ENCODE data around the gene XPR1. TPM values are rescaled to one million over a fixed set of nuclear protein-coding genes. Genes with fewer than 3 reads are reported as not detected.
A peak's percentile ranks its signal among the peaks of the same experiment; 100 is the strongest.

The XPR1 gene
- total RNA-seq, 1 experiment from 2014 or later, result 29.8 TPM

DNA sequence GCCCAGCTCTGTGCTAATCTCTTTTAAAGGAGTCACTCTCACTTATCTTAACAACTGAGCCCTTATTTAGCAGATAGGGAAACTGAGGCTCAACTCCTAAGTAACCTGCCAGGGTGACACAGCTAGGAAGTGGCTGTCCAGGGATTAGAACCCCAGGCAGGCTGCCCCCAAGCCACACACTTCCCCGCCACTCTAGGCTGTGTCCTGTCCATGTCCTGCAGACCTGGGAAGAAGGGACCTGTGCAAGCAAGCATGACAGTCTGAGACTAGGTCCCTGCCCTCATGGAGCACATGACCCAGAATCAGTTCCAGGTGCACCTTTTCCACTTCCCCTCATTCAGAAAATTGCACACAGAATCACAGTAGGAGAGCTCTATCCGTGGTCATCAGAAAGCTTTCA, 293.1 kb downstream of the XPR1 start:
- H3K9me3 ChIP-seq (replicated peaks), result no peaks in the 10 kb centered on the region
- no peaks in the 10 kb centered on the region for H3K27me3 ChIP-seq
- H3K27ac ChIP-seq, result peak overlapping the region; percentile 100
- peaks cover 7% of the 10 kb centered on the region for H3K36me3 ChIP-seq
- no peak for DNase-seq
- H3K4me1 ChIP-seq, result peaks cover 80% of the 10 kb centered on the region
- no peak overlapping the region for H3K4me3 ChIP-seq

DNA sequence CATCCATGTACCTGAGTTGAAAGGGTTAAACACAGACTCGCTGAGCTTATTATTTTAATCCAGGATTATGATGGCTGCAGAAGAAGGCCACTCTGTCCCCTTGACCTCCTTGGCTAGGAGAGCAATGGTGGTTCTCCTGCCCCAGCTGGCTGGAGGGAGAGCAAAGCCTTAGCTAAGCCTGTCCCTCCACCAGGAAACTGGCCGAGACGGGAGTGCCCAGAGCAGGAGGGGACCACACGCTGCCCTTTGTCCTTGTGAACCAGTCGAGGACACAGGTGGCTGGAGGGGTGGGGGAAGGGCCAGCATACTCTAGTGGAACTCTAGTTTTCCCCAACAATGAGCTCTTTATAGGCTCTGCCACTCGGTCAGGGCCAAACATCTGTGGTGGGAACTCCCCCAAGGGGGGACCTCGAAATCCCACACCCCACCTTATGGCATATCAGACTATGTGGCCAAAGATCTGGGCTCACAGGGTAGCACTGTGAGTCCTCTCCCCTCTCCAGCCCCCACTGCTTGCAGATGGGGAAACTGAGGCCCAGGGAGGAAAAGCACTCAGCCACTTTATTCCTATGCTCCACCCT, 293.7 kb downstream of the XPR1 start:
- no peaks in the 10 kb centered on the region for H3K9me3 ChIP-seq (replicated peaks)
- H3K36me3 ChIP-seq, result peaks cover 8% of the 10 kb centered on the region
- H3K27ac ChIP-seq, result peak overlapping the region; percentile 100
- H3K4me1 ChIP-seq, result peaks cover 84% of the 10 kb centered on the region
- DNase-seq, result peak; percentile 89 to 93
- H3K27me3 ChIP-seq, result no peaks in the 10 kb centered on the region
- no peak overlapping the region for H3K4me3 ChIP-seq

DNA sequence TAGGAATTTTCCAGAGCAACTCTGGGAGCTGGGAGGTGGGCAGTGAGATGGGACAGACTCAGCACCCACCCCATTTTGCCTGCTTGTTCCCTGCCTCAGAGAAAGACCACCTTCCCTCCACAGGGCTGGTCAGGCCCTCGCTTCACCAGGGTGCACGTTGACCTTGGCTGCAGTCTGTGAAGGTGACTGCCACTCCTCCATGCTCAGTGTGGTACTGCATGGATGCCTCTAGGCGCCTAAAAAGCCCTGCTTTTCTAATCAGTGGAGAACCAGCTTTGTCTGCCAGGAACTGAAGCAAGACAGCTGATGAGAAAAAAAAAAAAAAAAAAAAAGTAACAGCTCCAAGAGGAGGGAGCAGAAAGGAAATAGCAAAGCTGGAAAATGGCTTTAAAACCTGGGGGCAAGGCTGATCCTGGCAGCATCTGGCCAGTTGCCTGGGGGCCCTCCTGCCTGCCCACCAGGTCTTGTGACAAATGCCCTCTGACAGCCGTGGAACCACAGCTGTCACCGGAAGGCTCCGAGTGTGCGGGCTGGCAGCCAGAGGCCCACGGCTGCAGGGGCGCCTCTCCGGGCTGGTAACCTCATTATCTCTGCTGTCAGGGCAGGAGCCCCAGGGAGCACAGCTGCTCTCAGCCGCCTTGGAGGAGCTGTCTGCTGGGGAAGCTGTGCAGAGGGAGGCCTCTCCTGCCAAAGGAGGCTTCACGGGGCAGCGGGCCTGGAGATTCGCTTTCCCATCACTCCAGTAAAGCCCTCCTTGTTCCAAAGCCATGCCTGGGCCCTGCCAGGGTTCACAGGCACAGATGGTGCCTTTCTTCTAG, 294.6 kb downstream of the XPR1 start:
- Histone ChIP-seq H3K9me3 (replicated peaks) (no peaks in the 10 kb centered on the region), H3K4me3 (no peak overlapping the region), H3K4me1 (peaks cover 89% of the 10 kb centered on the region), H3K27ac (peak overlapping the region; percentile 100), H3K27me3 (no peaks in the 10 kb centered on the region), H3K36me3 (peaks cover 8% of the 10 kb centered on the region)
- DNase-seq, result peak; percentile 97 to 98

GRCh38 chr1:180927348-180927747, 295.5 kb downstream of the XPR1 start:
- peak; percentile 58 to 72 for DNase-seq
- Histone ChIP-seq H3K4me3 (peak overlapping the region; percentile 40), H3K36me3 (peaks cover 12% of the 10 kb centered on the region), H3K9me3 (replicated peaks) (no peaks in the 10 kb centered on the region), H3K27ac (peak overlapping the region; percentile 100), H3K4me1 (peaks cover 81% of the 10 kb centered on the region), H3K27me3 (no peaks in the 10 kb centered on the region)

DNA sequence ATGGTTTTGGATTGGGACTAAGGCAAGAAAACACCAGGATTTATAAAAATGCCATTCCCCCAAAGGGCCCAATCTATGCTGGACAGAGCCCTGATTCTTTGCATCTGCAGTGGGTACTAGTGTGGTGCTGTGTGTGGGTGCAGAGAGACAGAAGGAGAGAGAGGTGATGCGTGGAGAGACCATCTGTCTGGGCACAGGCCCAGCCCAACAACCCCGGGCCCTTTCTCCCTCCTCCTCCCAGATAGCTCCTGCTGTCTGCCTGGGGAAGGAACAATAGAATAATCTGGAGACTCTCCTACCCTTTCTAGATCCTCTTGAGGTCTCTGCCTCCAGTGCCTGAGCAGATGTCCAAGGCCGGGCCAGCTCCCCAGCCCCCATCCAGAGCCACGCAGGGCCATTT, 296.0 kb downstream of the XPR1 start:
- Histone ChIP-seq H3K4me3 (peak overlapping the region; percentile 40), H3K36me3 (peaks cover 14% of the 10 kb centered on the region), H3K27me3 (no peaks in the 10 kb centered on the region), H3K4me1 (peaks cover 76% of the 10 kb centered on the region), H3K9me3 (replicated peaks) (no peaks in the 10 kb centered on the region), H3K27ac (peak overlapping the region; percentile 100)
- DNase-seq, result peak; percentile 52 to 70

DNA sequence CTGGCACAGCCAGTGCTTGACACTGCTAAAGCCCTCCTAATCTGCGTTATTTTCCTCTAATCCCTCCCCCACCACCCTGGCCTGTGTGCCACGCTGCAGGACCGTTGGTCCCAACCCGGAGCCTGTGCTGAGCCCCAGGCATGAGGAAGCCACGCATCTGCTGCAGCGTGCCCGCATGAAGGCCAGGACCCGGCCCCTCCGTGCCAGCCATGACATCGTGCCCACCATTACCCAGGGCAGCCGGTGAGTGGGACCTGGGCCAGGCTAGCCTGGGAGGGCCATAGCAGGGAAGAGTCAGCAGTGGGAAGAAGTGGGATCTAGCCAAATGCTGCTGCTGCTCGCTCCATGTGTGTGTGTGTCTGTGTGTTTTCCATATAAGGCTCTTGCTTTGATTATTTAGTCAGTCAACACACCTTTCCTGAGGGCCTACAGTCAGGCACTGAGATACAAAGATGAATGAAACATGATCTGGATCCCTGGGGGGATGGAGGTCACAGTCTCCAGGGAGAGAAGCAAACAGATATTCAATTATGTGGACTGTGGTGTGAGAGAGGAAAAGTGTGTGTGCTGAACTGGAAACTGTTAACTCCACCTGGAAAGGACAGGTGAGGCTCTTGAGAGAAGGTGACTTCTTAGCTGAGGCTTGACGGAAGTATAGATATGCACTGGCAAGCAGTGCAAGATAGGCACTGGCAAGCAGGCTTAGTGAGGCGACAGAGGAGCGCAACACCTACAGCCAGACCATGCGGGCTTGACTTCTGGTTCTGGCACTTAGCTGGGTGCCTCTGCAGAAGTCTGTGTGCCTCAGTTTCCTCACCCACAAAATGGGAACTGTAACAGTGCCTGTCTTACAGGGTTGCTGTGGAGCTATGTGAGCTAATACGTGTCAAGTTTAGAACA, 296.8 kb downstream of the XPR1 start:
- peaks cover 72% of the 10 kb centered on the region for H3K4me1 ChIP-seq
- H3K9me3 ChIP-seq (replicated peaks), result no peaks in the 10 kb centered on the region
- H3K36me3 ChIP-seq, result peaks cover 22% of the 10 kb centered on the region
- peak overlapping the region; percentile 100 for H3K27ac ChIP-seq
- peak in 1 of 2 experiments; percentile 55 for DNase-seq
- H3K4me3 ChIP-seq, result peak overlapping the region; percentile 40
- no peaks in the 10 kb centered on the region for H3K27me3 ChIP-seq

DNA sequence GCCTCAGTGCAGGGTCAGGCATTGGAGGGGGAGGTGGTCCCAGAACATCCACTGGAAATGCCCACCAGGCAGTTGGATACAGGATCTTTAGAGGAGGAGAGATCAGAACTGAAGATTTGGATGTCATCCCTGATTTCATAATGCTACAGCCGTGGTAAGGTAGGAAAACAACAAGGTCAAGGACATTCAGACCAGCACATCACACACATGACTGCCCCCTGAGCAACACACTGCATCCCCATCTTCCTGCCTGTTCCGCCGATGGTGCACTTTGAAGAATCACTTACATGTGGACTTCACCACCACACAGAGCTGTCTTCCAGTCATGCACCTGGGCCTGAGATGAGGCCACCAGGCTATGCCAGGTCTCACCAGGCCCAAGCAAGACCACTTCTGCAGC, 297.6 kb downstream of the XPR1 start:
- Histone ChIP-seq H3K27me3 (no peaks in the 10 kb centered on the region), H3K36me3 (peaks cover 28% of the 10 kb centered on the region), H3K27ac (no peak overlapping the region), H3K9me3 (replicated peaks) (no peaks in the 10 kb centered on the region), H3K4me3 (no peak overlapping the region), H3K4me1 (peaks cover 64% of the 10 kb centered on the region)
- DNase-seq, result no peak

DNA sequence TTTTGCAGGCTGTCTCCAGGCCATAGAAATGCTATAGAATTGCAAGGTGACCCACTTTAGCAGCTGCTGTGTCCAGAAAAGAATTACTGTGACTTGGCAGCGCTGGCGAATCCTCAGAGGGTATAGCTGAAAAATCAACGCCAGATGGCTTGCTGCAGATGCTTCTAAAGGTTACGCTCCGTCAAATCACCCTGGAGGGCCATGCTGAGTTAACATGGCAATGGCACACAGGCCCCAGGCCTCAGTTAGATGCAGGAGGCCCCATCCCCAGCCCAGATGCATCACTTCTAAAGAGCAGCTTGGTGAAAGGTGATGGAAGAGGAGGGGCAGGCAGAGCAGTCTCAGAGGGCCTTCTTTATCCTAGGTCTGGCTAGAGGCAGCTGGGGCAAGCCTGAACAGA, 298.9 kb downstream of the XPR1 start:
- DNase-seq, result peak; percentile 70 to 82
- H3K27ac ChIP-seq, result peak overlapping the region; percentile 50
- no peak overlapping the region for H3K4me3 ChIP-seq
- H3K4me1 ChIP-seq, result peaks cover 52% of the 10 kb centered on the region
- peaks cover 37% of the 10 kb centered on the region for H3K36me3 ChIP-seq
- no peaks in the 10 kb centered on the region for H3K9me3 ChIP-seq (replicated peaks)
- H3K27me3 ChIP-seq, result no peaks in the 10 kb centered on the region

DNA sequence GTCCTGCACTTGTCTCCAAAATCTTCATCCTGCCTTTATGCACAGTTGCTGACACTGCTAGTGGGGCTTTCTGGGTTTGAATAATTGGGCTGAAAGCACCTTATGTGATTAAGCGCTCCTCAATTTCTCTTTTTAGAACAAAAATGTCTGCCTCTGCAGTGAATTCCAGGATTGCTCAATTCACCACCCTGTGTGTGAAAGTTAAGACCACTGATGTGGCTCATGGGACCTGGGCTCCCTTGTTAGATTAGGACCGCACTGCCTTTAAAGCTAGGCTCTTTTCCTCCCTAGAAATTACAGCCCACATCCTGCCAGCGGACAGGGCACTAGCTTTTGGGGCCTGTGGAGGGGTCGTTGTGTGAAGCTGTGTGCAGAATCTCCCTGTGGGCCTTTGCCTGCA, 299.7 kb downstream of the XPR1 start:
- peaks cover 46% of the 10 kb centered on the region for H3K4me1 ChIP-seq
- no peaks in the 10 kb centered on the region for H3K27me3 ChIP-seq
- no peak overlapping the region for H3K4me3 ChIP-seq
- peaks cover 44% of the 10 kb centered on the region for H3K36me3 ChIP-seq
- H3K9me3 ChIP-seq (replicated peaks), result no peaks in the 10 kb centered on the region
- H3K27ac ChIP-seq, result peak overlapping the region; percentile 50; the same call in 1 of the 2 replicates
- no peak for DNase-seq

DNA sequence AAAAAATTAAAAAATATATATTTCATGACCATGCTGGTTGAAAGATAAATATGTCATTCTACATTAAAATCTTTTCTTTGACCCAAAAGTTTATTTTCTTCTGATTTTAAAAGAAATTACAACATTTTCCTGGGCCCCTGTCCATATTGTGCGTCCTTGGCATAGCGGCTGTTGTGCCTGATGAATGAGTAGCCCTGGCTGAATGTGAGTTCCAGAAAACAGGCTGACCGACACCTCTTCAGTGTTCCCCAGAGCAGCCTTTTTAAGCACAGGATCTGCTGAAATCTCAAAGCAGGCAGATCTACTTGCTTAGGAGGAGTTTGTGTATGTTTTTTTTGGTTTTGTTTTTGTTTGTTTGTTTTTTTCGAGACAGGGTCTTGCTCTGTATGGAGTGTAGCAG, 300.6 kb downstream of the XPR1 start:
- H3K36me3 ChIP-seq, result peaks cover 50% of the 10 kb centered on the region

GRCh38 chr1:180933141-180933540, 301.3 kb downstream of the XPR1 start:
- Histone ChIP-seq H3K4me1 (peaks cover 31% of the 10 kb centered on the region), H3K9me3 (replicated peaks) (no peaks in the 10 kb centered on the region), H3K27me3 (no peaks in the 10 kb centered on the region), H3K27ac (no peak overlapping the region), H3K4me3 (no peak overlapping the region), H3K36me3 (peaks cover 55% of the 10 kb centered on the region)
- DNase-seq, result no peak

More for the DNA sequence above, 300.6 kb downstream of the XPR1 start:
- H3K27me3 ChIP-seq, result no peaks in the 10 kb centered on the region
- H3K9me3 ChIP-seq (replicated peaks), result no peaks in the 10 kb centered on the region
- no peak overlapping the region for H3K27ac ChIP-seq
- H3K4me3 ChIP-seq, result no peak overlapping the region
- DNase-seq, result no peak
- peaks cover 39% of the 10 kb centered on the region for H3K4me1 ChIP-seq

- no peak overlapping the region for H3K27ac ChIP-seq
- H3K4me1 ChIP-seq, result peaks cover 20% of the 10 kb centered on the region
- no peak overlapping the region for H3K4me3 ChIP-seq
- DNase-seq, result no peak
- H3K9me3 ChIP-seq (replicated peaks), result no peaks in the 10 kb centered on the region
- H3K36me3 ChIP-seq, result peaks cover 58% of the 10 kb centered on the region
- no peaks in the 10 kb centered on the region for H3K27me3 ChIP-seq
Observed at GRCh38 chr1:180934563-180934962, 302.7 kb downstream of the XPR1 start.

GRCh38 chr1:180935326-180936109, 303.7 kb downstream of the XPR1 start:
- peaks cover 55% of the 10 kb centered on the region for H3K36me3 ChIP-seq
- DNase-seq, result no peak
- H3K4me1 ChIP-seq, result peaks cover 10% of the 10 kb centered on the region
- no peak overlapping the region for H3K27ac ChIP-seq
- no peaks in the 10 kb centered on the region for H3K9me3 ChIP-seq (replicated peaks)
- no peaks in the 10 kb centered on the region for H3K27me3 ChIP-seq
- no peak overlapping the region for H3K4me3 ChIP-seq

Data from SJCRH30 (cell line).